Activated B cell treated with CpG ODN at 0.5 μM for 24 hours (primary cell): Measurements from ENCODE around the gene OR52A1. TPM values are rescaled to one million over a fixed set of nuclear protein-coding genes. Genes with fewer than 3 reads are reported as not detected.

Experiments used
- ATAC-seq: fragments of 200-7000 bp; cut with Tn5 transposase; one replicate; pipeline ENCODE4 v1.10.0; 2021; ENCODE audit warnings: low read depth, mild to moderate bottlenecking, moderate library complexity
- CTCF ChIA-PET: fragments of 350-600 bp; sonication (Branson Sonifier 250); formaldehyde crosslinking; loops from one replicate; lab custom pipeline; 2021; ENCODE audit warnings: antibody characterized with exemption; lab: Charles Lee
- POLR2A ChIA-PET: fragments of 350-600 bp; sonication (Branson Sonifier 250); formaldehyde crosslinking; loops from one replicate; lab custom pipeline; 2021; ENCODE audit warnings: antibody characterized with exemption; lab: Charles Lee
- DNase-seq: peaks from one replicate; pipeline ENCODE4 v3.0.0; 2022
- H3K27ac Mint-ChIP-seq: one replicate; pipeline ENCODE4 v1.8.0; 2020; ENCODE audit warnings: mixed read lengths
- H3K27me3 Mint-ChIP-seq: one replicate; pipeline ENCODE4 v1.8.0; 2021; ENCODE audit warnings: mixed read lengths
- H3K36me3 Mint-ChIP-seq: one replicate; pipeline ENCODE4 v1.8.0; 2021; ENCODE audit warnings: low read depth, mixed read lengths
- H3K4me1 Mint-ChIP-seq: one replicate; pipeline ENCODE4 v1.8.0; 2021; ENCODE audit warnings: mixed read lengths
- H3K4me3 Mint-ChIP-seq: one replicate; pipeline ENCODE4 v1.8.0; 2020; ENCODE audit warnings: mild to moderate bottlenecking, mixed read lengths
- H3K9me3 Mint-ChIP-seq: one replicate; pipeline ENCODE4 v1.8.0; 2020; ENCODE audit warnings: mixed read lengths
- intact Hi-C: fragments of 100-400 bp; cut with micrococcal nuclease; formaldehyde crosslinking; loops from one replicate; pipeline ENCODE4 v1.15.1; 2024
- total RNA-seq: library from RNA; stranded (reverse); gene quantifications from 2 replicates; pipeline ENCODE4 v1.2.3, GENCODE V29; 2022
- TF ChIP-seq, protein P1 (sequence below): fragments of 200-600 bp; IDR thresholded peaks from one replicate; pipeline ENCODE4 v1.8.0; 2022; ENCODE audit warnings: antibody characterized with exemption, mild to moderate bottlenecking

OR52A1 gene
- not detected in 2 replicates for total RNA-seq

DNA sequence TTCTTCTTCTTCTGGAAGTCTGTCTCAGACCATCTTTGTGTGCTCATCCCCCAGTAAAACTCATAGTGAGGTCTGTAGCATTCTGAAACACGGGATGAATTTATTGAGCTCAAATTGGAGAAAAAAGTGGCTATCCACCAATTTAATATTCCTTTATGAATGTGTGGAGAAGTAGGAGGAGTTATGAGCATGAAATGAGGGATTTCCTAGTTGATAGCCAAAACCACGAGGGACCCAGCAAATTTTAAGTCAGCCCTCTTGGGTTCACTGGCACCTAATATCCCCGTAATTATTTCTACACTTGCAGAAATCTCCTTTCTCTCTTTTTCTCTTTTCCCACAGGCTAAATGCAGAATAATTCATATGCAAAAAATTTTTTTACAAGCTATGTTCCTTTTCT is at the start of gene OR52A1:
Gene OR52A1 (minus strand): TSS at position 101 of the 400 bp plus-strand sequence. CDS start 2,388 bp downstream, outside the sequence.
- Mint-ChIP-seq H3K4me3 (no peak within 1 kb of the TSS), H3K36me3 (no peaks in the 10 kb centered on the region), H3K9me3 (peaks cover 3% of the 10 kb centered on the region), H3K27me3 (no peaks in the 10 kb centered on the region), H3K27ac (no peak within 1 kb of the TSS), H3K4me1 (no peaks in the 10 kb centered on the region)
- ATAC-seq (no peak), DNase-seq (no peak)
- ChIA-PET POLR2A (no interaction called here), CTCF (interaction anchor here (0.9 kb wide), 1 partner anchor 13 kb away, joined by 3 read pairs; no protein-coding TSS in a partner anchor)
- intact Hi-C loops = no loop called here
- TF ChIP-seq, protein P1, sequence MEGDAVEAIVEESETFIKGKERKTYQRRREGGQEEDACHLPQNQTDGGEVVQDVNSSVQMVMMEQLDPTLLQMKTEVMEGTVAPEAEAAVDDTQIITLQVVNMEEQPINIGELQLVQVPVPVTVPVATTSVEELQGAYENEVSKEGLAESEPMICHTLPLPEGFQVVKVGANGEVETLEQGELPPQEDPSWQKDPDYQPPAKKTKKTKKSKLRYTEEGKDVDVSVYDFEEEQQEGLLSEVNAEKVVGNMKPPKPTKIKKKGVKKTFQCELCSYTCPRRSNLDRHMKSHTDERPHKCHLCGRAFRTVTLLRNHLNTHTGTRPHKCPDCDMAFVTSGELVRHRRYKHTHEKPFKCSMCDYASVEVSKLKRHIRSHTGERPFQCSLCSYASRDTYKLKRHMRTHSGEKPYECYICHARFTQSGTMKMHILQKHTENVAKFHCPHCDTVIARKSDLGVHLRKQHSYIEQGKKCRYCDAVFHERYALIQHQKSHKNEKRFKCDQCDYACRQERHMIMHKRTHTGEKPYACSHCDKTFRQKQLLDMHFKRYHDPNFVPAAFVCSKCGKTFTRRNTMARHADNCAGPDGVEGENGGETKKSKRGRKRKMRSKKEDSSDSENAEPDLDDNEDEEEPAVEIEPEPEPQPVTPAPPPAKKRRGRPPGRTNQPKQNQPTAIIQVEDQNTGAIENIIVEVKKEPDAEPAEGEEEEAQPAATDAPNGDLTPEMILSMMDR = no peak

DNA sequence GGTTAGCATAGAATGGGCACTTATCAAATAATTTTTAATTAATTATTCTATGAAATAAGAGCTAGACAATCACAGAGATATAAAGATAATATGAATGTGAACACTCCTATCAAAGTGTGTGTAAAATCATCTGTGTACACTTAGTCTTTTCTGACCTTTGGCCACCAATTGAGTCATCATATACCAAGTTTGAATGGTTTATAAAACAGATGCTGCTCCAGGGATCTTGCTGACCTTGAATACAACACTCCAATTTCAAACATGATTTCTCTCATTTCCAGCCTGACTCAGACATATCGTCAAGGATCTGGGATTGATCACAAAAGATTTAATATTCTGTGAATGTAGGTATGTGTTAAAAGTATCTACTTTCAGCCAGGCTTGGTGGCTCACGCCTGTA is 48.8 kb upstream of the OR52A1 start:
- H3K9me3 Mint-ChIP-seq = no peaks in the 10 kb centered on the region
- no peak overlapping the region for H3K4me3 Mint-ChIP-seq
- no peaks in the 10 kb centered on the region for H3K4me1 Mint-ChIP-seq
- ChIA-PET CTCF (interaction anchor here (0.7 kb wide), 1 partner anchor 685 kb away, joined by 3 read pairs; no protein-coding TSS in a partner anchor), POLR2A (no interaction called here)
- DNase-seq = no peak
- no peak overlapping the region for H3K27ac Mint-ChIP-seq
- H3K36me3 Mint-ChIP-seq = no peaks in the 10 kb centered on the region
- no peaks in the 10 kb centered on the region for H3K27me3 Mint-ChIP-seq
- TF ChIP-seq, protein P1 = no peak
- ATAC-seq = no peak
- intact Hi-C loops = loop anchor here (10.0 kb wide), 1 partner anchor 691 kb away; the partner anchor contains the start of gene OR52E5

DNA sequence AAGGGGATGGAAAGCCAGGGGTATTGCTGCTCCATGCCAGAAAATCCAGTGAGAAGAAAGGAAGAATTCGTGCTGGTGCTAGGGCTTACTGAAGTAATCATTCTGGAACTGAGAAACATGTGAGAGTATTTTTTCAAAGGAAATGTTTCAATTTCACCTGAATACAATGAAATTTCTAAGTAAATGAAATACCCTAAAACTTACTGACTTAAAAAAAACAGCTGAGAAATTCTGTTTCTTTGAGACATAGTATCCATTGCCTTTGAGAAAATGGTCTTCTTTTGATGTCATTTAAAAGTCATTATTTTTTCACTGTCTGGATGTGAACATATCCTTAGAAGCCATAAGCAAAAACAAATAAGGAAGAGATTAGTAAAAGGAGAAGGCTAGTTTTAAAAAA is 46.0 kb upstream of the OR52A1 start, which contains the start of gene OR51V1:
Gene OR51V1 (minus strand): TSS at position 101 of the 400 bp plus-strand sequence. CDS start 0 bp downstream, at position 101.
- H3K9me3 Mint-ChIP-seq = no peaks in the 10 kb centered on the region
- no peak for DNase-seq
- ChIA-PET POLR2A (no interaction called here), CTCF (no interaction called here)
- TF ChIP-seq, protein P1 = no peak
- ATAC-seq = no peak
- no peaks in the 10 kb centered on the region for H3K36me3 Mint-ChIP-seq
- H3K27ac Mint-ChIP-seq = no peak within 1 kb of the TSS
- no peak within 1 kb of the TSS for H3K4me3 Mint-ChIP-seq
- no peaks in the 10 kb centered on the region for H3K4me1 Mint-ChIP-seq
- H3K27me3 Mint-ChIP-seq = no peaks in the 10 kb centered on the region
- intact Hi-C loops = loop anchor here (10.0 kb wide), 1 partner anchor 694 kb away; the partner anchor contains the start of gene OR52E5

DNA sequence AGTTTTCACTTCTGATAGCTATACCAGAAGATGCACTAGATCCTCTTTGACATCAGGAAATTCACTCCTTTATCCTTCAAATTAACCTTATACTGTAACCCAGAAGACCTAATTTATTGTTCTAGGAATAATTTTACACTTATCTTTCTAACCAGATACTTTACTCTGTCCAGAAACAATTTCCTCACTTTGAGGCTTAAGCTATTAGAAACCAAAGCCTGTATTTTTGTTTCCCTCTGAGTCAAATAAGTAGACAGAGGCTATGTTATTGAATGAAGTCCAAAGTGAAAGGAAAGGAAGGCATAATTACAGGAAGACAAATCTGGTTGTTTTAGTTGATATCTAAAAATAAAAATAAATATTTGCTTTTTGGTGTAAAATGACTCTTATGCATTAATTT is 43.7 kb upstream of the OR52A1 start:
- H3K27me3 Mint-ChIP-seq = no peaks in the 10 kb centered on the region
- no peaks in the 10 kb centered on the region for H3K4me1 Mint-ChIP-seq
- intact Hi-C loops = no loop called here
- ChIA-PET POLR2A (no interaction called here), CTCF (no interaction called here)
- H3K9me3 Mint-ChIP-seq = no peaks in the 10 kb centered on the region
- H3K27ac Mint-ChIP-seq = no peak overlapping the region
- DNase-seq = no peak
- no peak overlapping the region for H3K4me3 Mint-ChIP-seq
- H3K36me3 Mint-ChIP-seq = no peaks in the 10 kb centered on the region
- ATAC-seq = no peak
- TF ChIP-seq, protein P1 = no peak

DNA sequence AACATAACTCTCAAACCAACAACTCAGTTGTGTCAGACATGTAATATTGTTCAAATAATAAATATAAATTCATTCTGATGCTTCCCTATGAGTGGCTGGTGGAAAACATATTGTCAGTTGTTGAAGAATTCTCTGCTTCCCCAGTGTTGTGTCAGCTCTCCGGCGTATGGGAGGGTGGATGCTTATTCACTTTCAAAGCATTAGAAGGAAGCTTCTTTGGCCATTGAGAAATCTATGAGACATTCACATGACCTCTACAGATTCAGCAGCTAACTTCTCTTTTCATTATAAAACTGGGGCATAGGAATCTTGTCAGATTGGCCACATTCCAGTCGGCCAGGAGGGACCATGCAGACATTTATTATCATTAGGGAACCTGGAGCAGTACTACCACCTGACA is 43.0 kb upstream of the OR52A1 start:
- TF ChIP-seq, protein P1 = no peak
- Mint-ChIP-seq H3K27ac (no peak overlapping the region), H3K27me3 (no peaks in the 10 kb centered on the region), H3K4me1 (no peaks in the 10 kb centered on the region), H3K36me3 (no peaks in the 10 kb centered on the region), H3K4me3 (no peak overlapping the region), H3K9me3 (peaks cover 2% of the 10 kb centered on the region)
- ATAC-seq (no peak), DNase-seq (no peak)
- ChIA-PET CTCF (no interaction called here), POLR2A (no interaction called here)
- intact Hi-C loops = no loop called here
